Caco-2 (cell line): ENCODE results near the gene PPM1G. TPM values are rescaled to one million over a fixed set of nuclear protein-coding genes. Genes with fewer than 3 reads are reported as not detected.

Source experiments
- BruUV-seq: library from RNA; stranded (reverse); fragments of 400-500 nt; replicated peaks from 2 replicates; lab custom pipeline; 2021; lab: Mats Ljungman, UMichigan
- CTCF ChIA-PET: fragments of 300-600 bp; sonication (Branson Sonifier 250); formaldehyde crosslinking; loops from one replicate; lab custom pipeline; 2022; ENCODE audit warnings: antibody characterized with exemption; lab: Charles Lee
- POLR2A ChIA-PET: fragments of 300-600 bp; sonication (Branson Sonifier 250); formaldehyde crosslinking; loops from one replicate; lab custom pipeline; 2022; ENCODE audit warnings: antibody characterized with exemption; lab: Charles Lee
- DNase-seq, 2 experiments: peaks; one replicate each; pipeline versions ENCODE4 v3.0.0 to v3.0.0-alpha.2; 2020 to 2022
- H3K27me3 ChIP-seq: replicated peaks from 2 replicates; pipeline ENCODE4 v1.6.0; 2011; ENCODE audit warnings: low read length; ENCODE audit not compliant: control insufficient read depth, insufficient read depth
- H3K36me3 ChIP-seq: 2 replicates; pipeline ENCODE4 v1.5.1; 2011; ENCODE audit warnings: low read length; ENCODE audit not compliant: control insufficient read depth, insufficient read depth
- H3K4me1 ChIP-seq: fragments of 250-450 bp; sonication (Bioruptor Pico); 2 replicates; pipeline ENCODE4 v1.5.1; 2020; ENCODE audit warnings: mild to moderate bottlenecking
- H3K4me3 ChIP-seq: 2 replicates; pipeline ENCODE4 v1.5.1; 2011; ENCODE audit warnings: low read depth, mild to moderate bottlenecking, control low read depth, low read length
- H3K9me3 ChIP-seq: fragments of 250-450 bp; sonication (Bioruptor Pico); 2 replicates; pipeline ENCODE4 v1.5.1; 2020; ENCODE audit warnings: mild to moderate bottlenecking, moderate library complexity
- H3K27ac Mint-ChIP-seq: one replicate; pipeline ENCODE4 v1.8.0; 2022; ENCODE audit warnings: mixed read lengths; ENCODE audit not compliant: unreplicated experiment
- H3K27me3 Mint-ChIP-seq: one replicate; pipeline ENCODE4 v1.8.0; 2022; ENCODE audit warnings: mixed read lengths; ENCODE audit not compliant: insufficient read depth, unreplicated experiment
- H3K36me3 Mint-ChIP-seq: one replicate; pipeline ENCODE4 v1.8.0; 2022; ENCODE audit warnings: mild to moderate bottlenecking, mixed read lengths; ENCODE audit not compliant: insufficient read depth, unreplicated experiment
- H3K4me1 Mint-ChIP-seq: one replicate; pipeline ENCODE4 v1.8.0; 2022; ENCODE audit warnings: low read depth, mixed read lengths; ENCODE audit not compliant: unreplicated experiment
- H3K4me3 Mint-ChIP-seq: one replicate; pipeline ENCODE4 v1.8.0; 2022; ENCODE audit warnings: mild to moderate bottlenecking, moderate library complexity, mixed read lengths; ENCODE audit not compliant: unreplicated experiment
- H3K9me3 Mint-ChIP-seq: one replicate; pipeline ENCODE4 v1.8.0; 2022; ENCODE audit warnings: mixed read lengths; ENCODE audit not compliant: unreplicated experiment
- CTCF ChIP-seq, 2 experiments: fragments of 200-600 bp in 1 of 2; IDR thresholded peaks; 1 replicate in 1 of 2; 2 replicates in 1 of 2; pipeline versions ENCODE4 v1.5.1 to v1.8.0; 2011 to 2022; ENCODE audit warnings: antibody characterized with exemption in 1 of 2, control low read depth in 1 of 2, inconsistent platforms in 1 of 2, low read depth in 1 of 2, low read length in 1 of 2, mild to moderate bottlenecking in 1 of 2, moderate library complexity in 1 of 2; ENCODE audit not compliant: insufficient read depth in 1 of 2, severe bottlenecking in 1 of 2, unreplicated experiment in 1 of 2
- intact Hi-C: fragments of 100-400 bp; cut with micrococcal nuclease; formaldehyde crosslinking; loops from one replicate; pipeline ENCODE4 v1.10.0; 2022; ENCODE audit not compliant: unreplicated experiment
- total RNA-seq: library from RNA; stranded (reverse); gene quantifications from 2 replicates; pipeline ENCODE4 v1.2.3, GENCODE V29; 2022

Gene PPM1G
- total RNA-seq, 1 experiment from 2014 or later = 140 TPM

DNA sequence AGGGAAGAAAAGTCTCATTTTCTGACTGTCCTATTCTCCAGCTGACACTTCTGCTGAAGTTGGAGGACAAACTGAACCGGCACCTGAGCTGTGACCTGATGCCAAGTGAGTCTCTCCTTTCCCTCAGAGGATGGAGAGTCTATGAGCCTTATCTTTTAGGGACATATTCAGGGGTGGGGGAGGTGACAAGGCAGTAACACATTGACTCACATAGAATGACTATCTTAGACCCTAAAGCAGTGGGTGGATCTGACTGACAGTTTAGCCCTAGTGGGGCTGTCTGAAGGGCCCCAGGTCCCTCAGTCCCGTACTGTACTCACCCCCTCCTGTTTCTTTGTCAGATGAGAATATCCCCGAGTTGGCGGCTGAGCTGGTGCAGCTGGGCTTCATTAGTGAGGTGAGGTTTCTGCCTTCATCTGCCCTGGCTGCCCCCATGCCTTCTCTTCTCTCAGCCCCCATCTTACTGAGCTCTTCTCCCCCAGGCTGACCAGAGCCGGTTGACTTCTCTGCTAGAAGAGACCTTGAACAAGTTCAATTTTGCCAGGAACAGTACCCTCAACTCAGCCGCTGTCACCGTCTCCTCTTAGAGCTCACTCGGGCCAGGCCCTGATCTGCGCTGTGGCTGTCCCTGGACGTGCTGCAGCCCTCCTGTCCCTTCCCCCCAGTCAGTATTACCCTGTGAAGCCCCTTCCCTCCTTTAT, 32.0 kb upstream of the PPM1G start:
- Mint-ChIP-seq H3K4me3 (no peak overlapping the region), H3K27me3 (no peaks in the 10 kb centered on the region), H3K27ac (no peak overlapping the region), H3K4me1 (peaks cover 13% of the 10 kb centered on the region), H3K9me3 (no peaks in the 10 kb centered on the region), H3K36me3 (peaks cover 72% of the 10 kb centered on the region)
- H3K36me3 ChIP-seq = no peaks in the 10 kb centered on the region; the same call in 1 of the 2 replicates
- no peaks in the 10 kb centered on the region for H3K27me3 ChIP-seq
- TF ChIP-seq CTCF (IDR thresholded peaks at IDR 0.05; ENCODE audit: insufficient read depth in 1 of 2, low read depth in 1 of 2, low read length in 1 of 2, severe bottlenecking in 1 of 2, unreplicated experiment in 1 of 2) = no peak
- ChIA-PET POLR2A (no interaction called here), CTCF (interaction anchor here (1.0 kb wide), 2 partner anchors 11 to 32 kb away, joined by 3 to 4 read pairs; partner anchors contain the start of gene PPM1G)
- no peak overlapping the region for H3K4me3 ChIP-seq
- DNase-seq = no peak
- no peaks in the 10 kb centered on the region for H3K9me3 ChIP-seq
- BruUV-seq = no TSS peak
- no peaks in the 10 kb centered on the region for H3K4me1 ChIP-seq
- intact Hi-C loops = no loop called here

- intact Hi-C loops = no loop called here
- Histone ChIP-seq H3K4me1 (no peaks in the 10 kb centered on the region), H3K4me3 (no peak overlapping the region), H3K27me3 (no peaks in the 10 kb centered on the region), H3K9me3 (no peaks in the 10 kb centered on the region), H3K36me3 (peaks cover 4% of the 10 kb centered on the region)
- CTCF ChIA-PET = no interaction called here
- Mint-ChIP-seq H3K4me3 (no peak overlapping the region), H3K27me3 (no peaks in the 10 kb centered on the region), H3K36me3 (peaks cover 61% of the 10 kb centered on the region), H3K4me1 (no peaks in the 10 kb centered on the region), H3K9me3 (no peaks in the 10 kb centered on the region), H3K27ac (no peak overlapping the region)
- POLR2A ChIA-PET = no interaction called here
- no peak for TF ChIP-seq CTCF (IDR thresholded peaks at IDR 0.05; ENCODE audit: insufficient read depth in 1 of 2, low read depth in 1 of 2, low read length in 1 of 2, severe bottlenecking in 1 of 2, unreplicated experiment in 1 of 2)
- no TSS peak for BruUV-seq
- DNase-seq = no peak
Observed at GRCh38 chr2:27435628-27436027, 26.2 kb upstream of the PPM1G start.

- intact Hi-C loops = no loop called here
Observed at GRCh38 chr2:27431395-27431794, 22.0 kb upstream of the PPM1G start.

More at GRCh38 chr2:27431395-27431794, 22.0 kb upstream of the PPM1G start:
- DNase-seq = no peak
- CTCF ChIA-PET = interaction anchor here (0.7 kb wide), 1 partner anchor 174 kb away, joined by 3 read pairs; no protein-coding TSS in a partner anchor
- Mint-ChIP-seq H3K27ac (no peak overlapping the region), H3K27me3 (no peaks in the 10 kb centered on the region), H3K36me3 (peaks cover 59% of the 10 kb centered on the region), H3K9me3 (no peaks in the 10 kb centered on the region), H3K4me3 (no peak overlapping the region), H3K4me1 (peaks cover 6% of the 10 kb centered on the region)
- H3K9me3 ChIP-seq = no peaks in the 10 kb centered on the region
- no peak overlapping the region for H3K4me3 ChIP-seq
- no peaks in the 10 kb centered on the region for H3K27me3 ChIP-seq
- BruUV-seq = no TSS peak
- no peak for TF ChIP-seq CTCF (IDR thresholded peaks at IDR 0.05; ENCODE audit: insufficient read depth in 1 of 2, low read depth in 1 of 2, low read length in 1 of 2, severe bottlenecking in 1 of 2, unreplicated experiment in 1 of 2)
- POLR2A ChIA-PET = interaction anchor here (0.7 kb wide), 1 partner anchor 208 kb away, joined by 3 read pairs; no protein-coding TSS in a partner anchor
- peaks cover 15% of the 10 kb centered on the region for H3K4me1 ChIP-seq
- H3K36me3 ChIP-seq = peaks cover 4% of the 10 kb centered on the region
